Measurements from ENCODE around the gene USP6NL.

USP6NL gene

GRCh38 chr10:11404901-11405300 lies 206.5 kb downstream of the USP6NL start:
- DNase-seq = no peak

Measured in NCI-H187 treated with DMSO at 0.1 percent for 48 hours (cell line).